Measurements from ENCODE around the gene TET2.
A peak's percentile ranks its signal among the peaks of the same experiment; 100 is the strongest.

The TET2 gene

DNA sequence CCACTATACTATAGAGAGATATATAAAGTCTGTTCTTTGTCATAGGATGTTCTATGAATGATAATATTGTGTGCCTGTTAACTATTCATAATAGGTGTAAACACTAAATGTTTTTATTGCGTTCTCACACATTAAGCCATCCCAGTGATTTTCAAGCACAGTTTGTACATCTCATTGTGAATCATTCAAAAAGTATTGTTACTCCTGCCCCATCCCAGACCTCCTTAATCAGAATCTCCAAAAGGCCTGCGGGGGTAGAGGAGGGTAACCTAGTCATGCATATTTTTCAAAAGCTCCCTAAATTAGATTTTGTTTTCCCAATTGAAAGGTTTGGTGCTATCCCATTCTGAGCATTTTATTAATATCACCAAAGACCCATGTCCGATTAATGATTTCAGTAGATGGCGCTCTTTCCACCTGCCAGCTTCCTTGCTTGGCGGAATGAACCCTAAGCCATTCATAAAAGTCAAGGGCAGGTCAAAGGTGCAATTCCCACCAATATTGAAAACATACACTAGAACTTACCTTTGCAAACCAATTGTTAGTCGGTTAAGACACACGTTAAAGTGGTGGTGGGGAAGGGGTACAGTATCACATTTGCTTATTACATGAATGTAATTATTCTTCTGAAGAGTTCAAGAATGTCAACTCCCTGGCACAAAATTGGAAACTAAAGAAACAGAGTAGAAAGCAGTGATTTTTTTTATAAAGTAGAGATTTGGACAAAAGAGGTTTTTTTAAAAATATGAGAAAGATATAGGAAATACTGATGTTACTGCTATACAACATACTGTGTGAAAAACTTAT lies 5.8 kb upstream of the TET2 start:
- no peak for DNase-seq (ENCODE audit: low read depth in 4 of 4, low spot score in 1 of 4)

DNA sequence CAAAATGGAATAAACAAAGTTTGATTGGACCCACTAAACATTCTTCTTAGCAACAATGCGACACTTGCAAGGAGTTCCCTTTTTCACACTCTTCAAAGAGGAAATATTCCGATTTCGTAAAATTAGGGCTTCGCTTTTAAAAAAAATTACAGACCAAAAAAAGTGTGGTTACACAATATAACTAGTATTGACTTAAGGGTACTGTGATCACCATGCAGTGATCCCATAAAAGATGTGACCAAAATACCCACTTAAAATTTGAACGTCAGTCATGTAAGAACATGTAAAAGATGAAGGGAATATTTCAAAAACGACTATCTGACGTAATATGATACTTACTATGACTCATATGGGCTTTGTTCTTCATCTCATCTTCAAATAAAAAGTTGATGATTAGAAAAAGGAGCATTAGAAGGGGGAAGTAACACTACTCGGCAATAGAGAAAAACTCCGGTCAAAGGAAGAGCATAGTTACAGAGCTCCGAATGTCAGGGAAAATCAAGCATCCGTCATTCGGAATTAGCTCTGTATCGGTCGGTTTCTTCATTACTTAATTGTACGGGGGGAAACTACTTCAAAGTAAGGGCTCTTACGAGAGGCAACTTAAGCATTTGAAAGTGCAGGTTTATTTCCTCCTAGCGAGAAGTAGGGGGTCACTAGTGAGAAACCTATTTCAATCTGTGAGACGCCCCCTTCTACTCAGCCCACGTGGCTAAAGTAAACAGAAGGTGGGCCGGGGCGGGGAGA lies 1.3 kb upstream of the TET2 start:
- DNase-seq (ENCODE audit: low read depth in 4 of 4, low spot score in 1 of 4): no peak

DNA sequence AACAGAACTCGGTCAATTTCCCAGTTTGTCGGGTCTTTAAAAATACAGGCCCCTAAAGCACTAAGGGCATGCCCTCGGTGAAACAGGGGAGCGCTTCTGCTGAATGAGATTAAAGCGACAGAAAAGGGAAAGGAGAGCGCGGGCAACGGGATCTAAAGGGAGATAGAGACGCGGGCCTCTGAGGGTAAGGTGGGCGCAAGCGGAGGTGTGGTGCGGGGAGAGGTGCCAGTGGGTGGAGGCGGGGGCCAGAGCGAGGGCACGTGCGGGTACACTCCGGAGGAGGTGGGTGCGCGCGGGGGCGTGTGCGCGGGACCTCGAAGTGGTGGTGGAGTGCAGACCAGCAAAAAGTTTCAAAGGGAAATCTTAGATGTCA lies 787 bp upstream of the TET2 start:
- peak in 2 of 4 experiments; percentile 11 to 21 for DNase-seq (ENCODE audit: low read depth in 4 of 4, low spot score in 1 of 4)

DNA sequence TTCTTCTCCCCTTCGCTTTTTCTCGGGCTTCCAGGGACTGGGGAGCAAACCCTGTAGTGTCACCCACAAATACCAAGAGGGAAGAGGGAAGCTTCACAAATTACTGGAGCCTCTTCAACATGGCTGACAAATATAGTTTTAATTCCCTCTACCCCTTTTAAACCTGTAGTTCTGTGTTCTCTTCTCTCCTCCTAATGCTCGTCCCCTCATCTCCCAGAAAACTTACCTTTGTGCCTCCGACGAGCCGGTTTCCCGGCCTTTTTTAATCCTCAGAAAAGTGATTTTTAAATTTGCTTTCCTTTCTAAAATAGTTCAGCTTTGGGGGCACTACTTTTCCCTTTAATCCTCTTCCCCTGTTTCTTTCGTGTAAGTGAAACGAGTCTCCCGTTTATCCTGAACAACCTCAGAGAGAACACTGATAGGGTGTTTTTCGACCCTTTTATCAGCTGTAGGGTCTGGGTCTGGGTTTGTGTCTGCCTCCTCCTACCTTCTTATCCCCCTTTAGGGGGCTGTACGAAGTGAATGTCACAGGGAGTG lies 408 bp downstream of the TET2 start:
- DNase-seq (ENCODE audit: low read depth in 4 of 4, low spot score in 1 of 4): no peak

DNA sequence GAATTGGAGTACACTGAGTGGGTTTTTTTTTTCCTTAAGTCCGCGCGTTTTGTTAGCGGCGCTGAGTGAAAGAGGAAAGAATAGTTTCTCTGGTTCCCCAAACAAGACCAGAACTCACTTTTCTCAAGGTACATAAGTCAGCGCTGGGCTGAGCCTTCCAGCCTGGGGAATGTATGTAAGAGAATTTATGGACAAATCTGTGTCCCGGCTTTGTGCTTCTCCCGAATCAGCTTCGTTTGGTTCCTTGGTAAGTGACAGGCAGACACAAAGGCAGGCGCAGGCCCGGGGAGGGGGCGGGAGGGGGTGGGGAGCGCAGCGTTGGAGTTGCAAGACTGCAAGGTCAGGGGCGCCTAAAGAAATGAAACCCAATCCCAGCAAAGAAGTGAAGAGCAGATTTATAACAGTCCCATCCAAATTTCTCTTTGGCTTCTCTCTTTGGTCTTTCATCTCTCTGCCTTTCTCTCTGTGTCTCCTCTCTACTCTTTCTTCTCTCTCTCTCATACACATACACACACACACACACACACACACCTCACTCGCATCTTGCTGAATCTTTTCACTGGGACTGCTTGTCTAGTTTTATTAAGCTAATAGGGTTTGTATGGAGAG lies 981 bp downstream of the TET2 start:
- no peak for DNase-seq (ENCODE audit: low read depth in 4 of 4, low spot score in 1 of 4)

DNA sequence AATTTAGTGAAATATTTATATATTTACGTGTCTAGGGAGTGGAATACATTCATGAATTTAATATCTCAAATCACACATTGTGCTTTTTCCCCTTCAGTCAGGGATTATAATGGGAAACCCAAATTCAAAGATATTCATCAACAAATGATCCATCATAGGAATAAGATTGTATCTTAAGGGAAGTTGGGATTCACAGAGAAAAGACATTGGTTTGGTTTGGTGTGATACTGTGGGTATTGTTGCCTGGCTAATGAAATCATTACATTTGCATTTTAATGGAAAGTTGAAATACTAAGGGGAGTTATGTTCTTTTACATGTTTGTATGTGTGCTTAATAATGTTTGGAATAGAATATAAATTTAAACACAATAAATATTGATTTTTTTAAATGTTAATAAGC lies 1.7 kb downstream of the TET2 start:
- DNase-seq (ENCODE audit: low read depth in 4 of 4, low spot score in 1 of 4): no peak

DNA sequence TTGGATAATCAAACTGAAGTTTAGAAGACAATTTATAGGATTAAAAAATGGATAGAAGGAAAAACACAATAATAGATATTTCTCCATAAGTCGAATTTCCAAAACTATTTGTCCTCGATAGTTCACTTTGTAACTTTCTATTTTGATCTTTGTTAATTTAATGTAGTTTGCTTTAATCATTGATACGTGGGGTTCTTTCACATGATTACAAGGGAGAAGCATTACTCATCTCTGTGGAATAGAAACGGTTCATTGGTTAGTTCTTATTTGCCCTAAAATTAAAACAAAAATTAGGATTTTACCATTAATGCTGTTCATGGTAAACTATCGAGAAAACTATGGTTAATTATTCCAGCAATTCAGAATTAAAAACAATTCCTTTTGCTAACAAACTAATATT lies 2.1 kb downstream of the TET2 start:
- no peak for DNase-seq (ENCODE audit: low read depth in 4 of 4, low spot score in 1 of 4)

DNA sequence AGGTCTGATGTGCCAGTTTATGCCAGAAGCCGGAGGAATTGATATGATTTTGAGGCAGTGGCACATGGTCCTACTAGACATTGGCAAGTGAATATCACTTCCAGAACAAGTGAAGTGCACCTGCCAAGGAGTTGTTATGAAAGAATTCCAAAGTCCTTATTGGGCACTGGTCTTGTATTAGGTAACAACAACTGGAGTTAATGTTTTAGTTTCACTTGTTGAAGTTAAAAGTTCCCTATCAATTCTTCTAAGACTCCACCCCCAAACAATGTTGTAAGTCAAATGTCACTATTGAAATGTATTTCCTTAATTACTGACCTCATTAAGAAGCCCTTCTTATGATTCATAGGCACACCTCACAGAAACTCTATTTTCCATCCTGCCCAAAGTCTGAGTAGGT lies 3.1 kb downstream of the TET2 start:
- no peak for DNase-seq (ENCODE audit: low read depth in 4 of 4, low spot score in 1 of 4)

DNA sequence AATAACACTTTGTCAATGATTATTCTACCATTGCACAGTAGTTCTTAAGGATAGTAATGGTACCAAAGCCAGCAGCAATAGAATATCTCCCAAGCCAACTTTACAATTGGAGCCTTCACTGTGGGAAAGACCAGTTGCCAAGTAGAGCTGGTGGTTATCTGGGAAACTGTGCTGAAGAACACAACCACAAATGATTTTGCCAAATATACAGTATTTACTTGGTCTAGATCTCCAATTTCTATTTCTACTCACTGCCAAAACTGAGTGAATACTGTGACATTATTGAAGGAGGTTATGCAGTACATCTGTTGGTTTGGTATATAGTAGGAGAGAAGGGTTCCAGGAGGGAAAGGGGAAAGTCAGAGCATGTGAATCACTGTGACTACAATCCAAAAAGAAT lies 3.8 kb downstream of the TET2 start:
- no peak for DNase-seq (ENCODE audit: low read depth in 4 of 4, low spot score in 1 of 4)

DNA sequence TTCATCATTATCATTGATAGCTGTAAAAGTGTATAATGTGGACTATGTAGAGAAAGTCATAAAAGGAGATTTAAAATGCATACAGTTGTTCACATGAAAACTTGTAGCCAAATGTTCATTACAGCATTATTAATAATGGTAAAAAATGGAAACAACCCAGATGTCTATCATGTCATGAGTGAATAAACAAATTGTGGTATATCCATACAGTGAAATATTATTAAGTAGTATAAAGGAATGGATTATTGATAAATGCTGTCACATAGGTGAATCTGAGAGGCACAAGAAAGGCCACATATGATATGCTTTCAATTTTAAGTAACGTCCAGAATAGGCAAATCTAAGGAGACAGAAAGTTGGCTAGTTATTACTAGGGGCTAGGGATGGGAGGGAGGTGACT lies 7.1 kb downstream of the TET2 start:
- DNase-seq (ENCODE audit: low read depth in 4 of 4, low spot score in 1 of 4): no peak

DNA sequence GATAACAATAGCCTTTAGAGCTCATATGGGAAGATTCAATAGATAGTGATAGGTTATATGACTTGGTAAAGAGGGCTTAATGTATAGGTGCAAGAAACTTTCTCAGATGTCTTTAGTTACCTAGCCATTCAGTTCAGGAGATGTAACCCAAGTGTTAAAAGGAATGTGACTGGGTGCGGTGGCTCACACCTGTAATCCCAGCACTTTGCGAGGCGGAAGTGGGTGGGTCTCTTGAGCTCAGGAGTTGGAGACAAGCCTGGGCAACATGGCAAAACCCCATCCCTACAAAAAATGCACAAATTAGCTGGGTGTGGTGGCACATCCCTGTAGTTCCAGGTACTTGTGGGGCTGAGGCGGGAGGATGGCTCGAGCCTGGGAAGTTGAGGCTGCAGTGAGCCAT lies 7.9 kb downstream of the TET2 start:
- no peak for DNase-seq (ENCODE audit: low read depth in 4 of 4, low spot score in 1 of 4)

DNA sequence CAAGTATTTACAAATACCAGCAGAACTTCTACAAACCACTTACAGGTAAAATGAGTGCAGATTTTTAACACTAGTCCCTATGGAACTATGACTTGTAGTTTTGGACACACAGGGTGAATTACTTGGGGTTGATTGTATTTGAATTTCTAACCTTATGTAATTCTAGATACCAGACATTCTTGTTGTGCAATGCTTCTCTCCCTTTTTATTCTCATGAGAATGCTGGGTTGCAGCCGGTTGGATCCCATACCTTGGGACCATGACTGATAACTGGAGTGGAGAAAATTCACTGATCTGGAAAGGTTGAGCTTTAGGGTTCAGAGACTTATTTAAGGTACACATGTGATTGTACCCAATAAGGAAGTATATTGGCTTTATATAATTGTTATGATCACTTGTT lies 8.8 kb downstream of the TET2 start:
- DNase-seq (ENCODE audit: low read depth in 4 of 4, low spot score in 1 of 4): no peak

DNA sequence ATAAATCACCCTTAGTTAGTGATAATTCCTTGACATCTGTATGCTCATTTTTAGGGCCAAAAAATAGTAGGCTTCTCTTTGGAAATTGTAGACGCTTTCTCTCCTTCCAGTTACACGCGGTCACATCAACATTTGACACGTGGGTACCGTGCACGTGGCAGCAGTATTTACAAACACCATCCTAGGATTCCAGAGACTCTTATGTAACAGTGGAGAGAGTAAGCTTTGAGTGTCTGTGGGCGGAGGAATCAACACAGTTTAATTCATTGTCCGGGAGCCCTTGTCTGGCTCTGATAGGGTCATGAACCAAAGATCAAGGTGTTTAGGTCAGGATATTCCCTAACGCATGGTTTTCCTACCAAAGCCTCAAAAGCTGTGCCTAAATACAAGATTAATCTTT lies 12.2 kb downstream of the TET2 start:
- no peak for DNase-seq (ENCODE audit: low read depth in 4 of 4, low spot score in 1 of 4)

DNA sequence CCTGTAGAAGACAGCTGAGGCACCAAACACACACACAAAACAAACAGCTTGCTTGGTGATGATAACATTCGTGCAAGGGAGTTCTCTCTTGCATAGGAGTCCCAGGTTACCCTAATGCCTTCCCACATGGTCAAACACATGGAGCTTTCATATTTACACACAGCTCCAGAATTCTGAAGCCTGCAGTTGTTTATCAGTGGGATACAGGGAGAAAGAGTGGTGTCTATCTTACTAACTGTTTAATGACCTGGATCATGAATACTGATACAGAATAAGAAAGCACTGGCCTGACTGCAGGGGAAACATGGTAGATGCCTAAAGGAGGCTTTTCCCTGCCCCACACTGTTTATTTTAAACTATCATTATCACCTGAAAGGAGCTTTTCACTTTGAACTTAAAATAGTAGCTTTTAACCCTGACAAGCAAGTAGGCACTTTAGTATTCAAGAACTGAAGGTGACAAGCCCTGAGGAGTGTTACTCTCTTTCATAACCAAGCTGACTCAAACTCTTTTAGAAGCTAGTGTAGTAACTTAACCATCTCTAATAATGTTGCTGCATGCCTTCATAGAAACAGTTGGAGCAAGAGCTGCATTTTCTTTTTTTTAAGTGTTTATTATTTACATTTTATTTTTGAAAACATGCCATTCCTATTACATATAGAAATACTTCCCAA lies 15.6 kb downstream of the TET2 start:
- no peak for DNase-seq (ENCODE audit: low read depth in 4 of 4, low spot score in 1 of 4)

DNA sequence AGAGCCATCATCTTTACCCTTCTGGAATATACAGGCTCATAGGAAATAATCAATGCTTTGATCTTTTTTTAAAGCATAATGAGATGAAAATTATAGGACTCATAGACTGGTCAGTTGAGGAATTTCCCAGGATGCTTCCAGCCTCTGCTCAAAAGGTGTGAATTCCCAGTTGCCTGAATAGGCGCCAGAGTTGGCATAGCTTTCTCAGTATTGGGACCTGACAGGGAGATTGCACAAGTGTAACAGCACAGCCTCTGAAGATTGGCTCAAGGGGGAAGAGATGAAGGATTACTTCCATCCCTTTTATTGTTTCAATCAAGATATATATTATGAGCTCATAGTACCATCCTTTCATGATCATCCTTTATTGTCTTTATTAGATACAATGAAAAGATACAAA lies 17.9 kb downstream of the TET2 start:
- DNase-seq (ENCODE audit: low read depth in 4 of 4, low spot score in 1 of 4): no peak

DNA sequence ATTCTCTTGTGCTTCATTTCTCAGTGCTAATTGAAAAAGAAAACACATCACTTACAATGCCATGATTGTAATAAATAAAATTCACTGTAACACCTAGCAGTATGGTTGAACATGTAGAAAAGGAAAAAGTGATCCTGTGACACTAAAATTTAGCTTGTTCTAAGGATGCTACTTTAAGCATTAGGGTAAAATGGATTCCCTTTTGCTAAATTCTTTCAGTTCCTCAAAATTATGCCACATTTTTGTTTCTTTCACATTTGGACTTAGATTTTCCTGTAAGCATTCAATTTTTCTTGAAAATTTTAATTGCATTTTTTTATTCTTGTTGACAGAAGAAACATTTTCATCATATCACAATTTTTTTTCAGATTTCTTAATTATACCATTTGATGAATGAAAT lies 19.4 kb downstream of the TET2 start:
- DNase-seq (ENCODE audit: low read depth in 4 of 4, low spot score in 1 of 4): no peak

DNA sequence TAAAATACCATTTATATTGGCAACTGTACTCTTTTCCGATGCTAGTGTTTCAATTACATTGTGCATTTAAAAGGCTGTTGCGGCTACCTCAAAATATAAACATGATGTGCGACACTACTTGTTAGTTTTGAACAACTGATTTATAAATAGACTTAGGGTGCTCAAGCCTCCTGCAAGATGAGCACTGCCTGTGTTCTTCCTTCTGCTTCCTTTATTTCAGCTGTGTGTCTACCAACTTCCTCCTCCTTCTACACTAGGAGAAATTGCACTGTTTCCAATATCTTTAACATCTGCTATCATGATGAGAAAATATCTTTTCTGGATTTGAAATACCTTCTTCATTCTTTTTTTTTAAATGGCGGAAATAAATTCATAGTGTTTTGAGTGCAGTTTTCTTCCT lies 24.0 kb downstream of the TET2 start:
- DNase-seq (ENCODE audit: low read depth in 4 of 4, low spot score in 1 of 4): no peak

DNA sequence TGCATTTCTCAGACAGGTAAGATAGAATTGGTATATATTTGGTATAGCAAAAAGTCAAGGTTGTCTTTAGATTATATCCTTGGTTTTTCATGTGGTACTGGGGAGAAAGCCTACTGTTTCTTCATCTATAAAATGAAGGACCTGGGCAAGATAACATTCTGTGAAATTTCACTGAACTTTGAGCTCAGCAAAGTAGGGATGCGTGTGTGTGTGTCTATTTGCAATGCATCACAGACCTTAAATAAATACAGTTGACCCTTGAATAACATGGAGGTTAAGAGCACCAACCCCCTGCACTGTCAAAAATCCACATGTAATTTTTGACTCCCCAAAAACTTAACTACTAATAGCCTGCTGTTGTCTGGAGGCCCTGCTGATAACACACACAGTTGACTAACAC lies 25.2 kb downstream of the TET2 start:
- no peak for DNase-seq (ENCODE audit: low read depth in 4 of 4, low spot score in 1 of 4)

DNA sequence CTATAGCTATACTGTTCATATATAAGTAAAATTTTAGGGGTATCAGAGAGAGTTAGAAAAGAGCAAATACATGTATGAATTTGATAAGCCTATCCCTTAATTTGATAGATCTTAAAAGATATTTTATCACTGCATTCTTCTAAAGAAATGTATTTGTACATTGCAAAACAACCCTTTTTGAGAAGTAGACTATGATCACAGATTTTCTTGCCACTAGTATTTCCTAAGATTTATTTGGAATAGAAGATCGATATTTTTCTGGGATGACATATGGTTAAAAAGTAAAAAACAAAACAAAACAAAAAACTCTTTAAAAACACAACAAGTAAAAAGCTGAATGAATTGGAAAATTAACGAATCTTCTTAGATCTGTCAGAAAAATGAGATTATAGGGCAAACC lies 27.4 kb downstream of the TET2 start:
- DNase-seq (ENCODE audit: low read depth in 4 of 4, low spot score in 1 of 4): no peak

DNA sequence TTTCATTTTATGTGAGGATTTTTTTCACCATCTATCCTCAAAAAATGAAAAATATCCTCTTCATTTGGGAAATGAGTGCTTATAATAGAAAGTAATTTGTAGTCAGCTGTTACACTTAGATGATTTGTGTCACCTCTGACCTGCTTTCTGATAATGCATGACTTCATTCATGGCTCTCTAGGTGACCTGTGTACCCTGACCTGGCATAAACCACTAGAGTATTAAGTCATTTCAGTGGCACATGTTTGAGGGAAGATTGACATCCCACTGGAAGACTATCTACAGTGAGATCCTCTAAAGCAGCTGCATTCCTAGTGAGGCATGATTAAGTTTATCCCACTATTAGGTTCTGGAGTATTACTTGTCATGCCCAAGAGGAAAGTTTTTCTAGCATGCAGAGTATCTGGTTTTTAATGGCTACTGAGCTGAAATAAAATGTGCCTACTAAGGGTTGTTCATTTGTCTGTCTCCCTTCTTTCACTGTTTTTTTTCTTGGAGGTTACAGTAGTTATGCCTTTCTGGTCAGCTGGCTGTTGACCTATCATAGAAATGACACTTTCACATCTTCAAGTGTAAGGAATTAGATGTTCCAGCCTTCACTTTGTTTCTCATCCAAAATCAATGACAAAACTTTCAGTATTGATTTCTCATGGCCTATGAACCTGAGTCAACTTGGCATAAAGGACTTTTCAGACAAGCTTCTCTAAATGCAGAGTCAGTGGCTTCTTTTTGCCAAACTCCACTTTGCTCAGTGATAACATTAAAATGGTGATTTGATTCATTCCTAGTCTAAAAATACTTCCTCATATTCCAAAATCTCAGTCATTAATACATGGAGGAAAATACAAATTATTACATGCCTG lies 33.1 kb downstream of the TET2 start:
- DNase-seq (ENCODE audit: low read depth in 4 of 4, low spot score in 1 of 4): no peak

DNA sequence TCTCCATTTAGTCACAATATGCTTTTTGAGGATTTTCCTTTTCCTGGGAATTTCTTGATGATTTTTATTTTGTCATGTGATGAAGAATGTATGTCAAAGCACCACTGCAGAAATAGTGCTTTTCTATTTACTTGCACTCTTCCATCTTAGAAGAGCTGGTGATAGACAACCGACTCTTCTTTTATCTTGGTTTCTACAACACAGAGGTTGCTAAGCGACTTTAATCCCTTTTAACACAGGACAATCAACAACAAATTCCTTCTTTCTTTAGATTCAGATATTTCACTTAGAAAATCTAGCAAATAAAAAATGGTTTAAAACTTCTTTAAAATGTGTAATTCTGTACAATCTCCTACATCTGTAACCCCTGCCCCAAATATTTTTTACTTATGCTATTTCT lies 34.6 kb downstream of the TET2 start:
- no peak for DNase-seq (ENCODE audit: low read depth in 4 of 4, low spot score in 1 of 4)

Measured in stimulated activated CD4-positive, alpha-beta T cell treated with anti-CD3 and anti-CD28 coated beads, Interleukin-1b, Interleukin-23, amount 100 ng/mL, for 24 hours (primary cell).